ENCODE results near the gene MCOLN2.
A peak's percentile ranks its signal among the peaks of the same experiment; 100 is the strongest.

MCOLN2 gene

GRCh38 chr1:84890566-84890965 is 106.3 kb downstream of the MCOLN2 start:
- H3K4me3 ChIP-seq (ENCODE audit: low read length) = no peak overlapping the region
- H3K4me1 ChIP-seq (ENCODE audit: control insufficient read depth, insufficient read depth, low read length) = peaks cover 11% of the 10 kb centered on the region
- H3K36me3 ChIP-seq (ENCODE audit: control insufficient read depth, insufficient read depth, low read length, severe bottlenecking) = no peaks in the 10 kb centered on the region
- no peaks in the 10 kb centered on the region for H3K9me3 ChIP-seq (ENCODE audit: control insufficient read depth, low read length)
- DNase-seq (ENCODE audit: low read depth) = no peak
- H3K9ac ChIP-seq (ENCODE audit: low read length) = no peak overlapping the region
- H3K27me3 ChIP-seq (replicated peaks; ENCODE audit: control insufficient read depth, insufficient read depth, low read length) = peaks cover 26% of the 10 kb centered on the region

GRCh38 chr1:84889437-84889836 is 107.5 kb downstream of the MCOLN2 start:
- H3K36me3 ChIP-seq (ENCODE audit: control insufficient read depth, insufficient read depth, low read length, severe bottlenecking) = no peaks in the 10 kb centered on the region
- no peak for DNase-seq (ENCODE audit: low read depth)
- no peak overlapping the region for H3K9ac ChIP-seq (ENCODE audit: low read length)
- H3K9me3 ChIP-seq (ENCODE audit: control insufficient read depth, low read length) = no peaks in the 10 kb centered on the region
- H3K4me1 ChIP-seq (ENCODE audit: control insufficient read depth, insufficient read depth, low read length) = peaks cover 15% of the 10 kb centered on the region
- H3K27me3 ChIP-seq (replicated peaks; ENCODE audit: control insufficient read depth, insufficient read depth, low read length) = peaks cover 17% of the 10 kb centered on the region
- no peak overlapping the region for H3K4me3 ChIP-seq (ENCODE audit: low read length)

- Histone ChIP-seq H3K9me3 (ENCODE audit: control insufficient read depth, low read length) (no peaks in the 10 kb centered on the region), H3K4me3 (ENCODE audit: low read length) (no peak overlapping the region), H3K36me3 (ENCODE audit: control insufficient read depth, insufficient read depth, low read length, severe bottlenecking) (no peaks in the 10 kb centered on the region), H3K4me1 (ENCODE audit: control insufficient read depth, insufficient read depth, low read length) (peaks cover 15% of the 10 kb centered on the region), H3K9ac (ENCODE audit: low read length) (no peak overlapping the region), H3K27me3 (replicated peaks; ENCODE audit: control insufficient read depth, insufficient read depth, low read length) (peaks cover 11% of the 10 kb centered on the region)
- DNase-seq (ENCODE audit: low read depth) = no peak
Measured at GRCh38 chr1:84888753-84889152, 108.2 kb downstream of the MCOLN2 start.

DNA sequence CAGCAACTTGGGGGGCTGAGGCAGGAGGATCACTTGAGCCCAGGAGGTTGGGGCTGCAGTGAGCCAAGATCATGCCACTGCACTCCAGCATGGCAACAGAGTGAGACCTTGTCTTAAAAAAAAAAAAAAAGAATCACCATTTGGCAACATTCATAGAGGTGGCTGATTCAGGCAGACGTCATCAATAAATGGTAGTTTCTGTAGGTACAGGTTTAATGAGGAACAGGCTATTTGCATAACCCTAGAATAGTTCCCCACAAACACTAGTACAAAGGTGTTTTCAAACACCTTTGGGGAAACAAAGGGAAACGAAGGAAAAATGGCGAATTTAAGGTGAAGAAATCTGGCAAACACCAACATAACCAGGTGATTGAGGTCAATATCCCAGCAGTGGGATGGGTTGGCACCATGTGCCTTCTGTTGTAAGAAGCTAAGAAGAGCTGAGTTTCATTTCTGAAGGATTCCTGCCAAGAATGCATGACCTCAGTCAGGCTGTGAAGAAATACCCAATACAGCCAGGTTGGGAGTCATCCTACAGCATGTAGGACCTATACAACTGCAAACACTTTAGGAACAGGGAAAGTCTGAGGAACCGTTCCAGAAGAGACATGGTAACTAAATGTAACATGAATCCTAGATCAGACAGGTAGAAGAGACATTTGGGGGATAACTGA is 109.5 kb downstream of the MCOLN2 start:
- Histone ChIP-seq H3K4me3 (ENCODE audit: low read length) (no peak overlapping the region), H3K9me3 (ENCODE audit: control insufficient read depth, low read length) (no peaks in the 10 kb centered on the region), H3K27me3 (replicated peaks; ENCODE audit: control insufficient read depth, insufficient read depth, low read length) (peaks cover 4% of the 10 kb centered on the region)

GRCh38 chr1:84885469-84885868 is 111.4 kb downstream of the MCOLN2 start:
- H3K4me3 ChIP-seq (ENCODE audit: low read length) = no peak overlapping the region
- H3K9me3 ChIP-seq (ENCODE audit: control insufficient read depth, low read length) = no peaks in the 10 kb centered on the region
- H3K36me3 ChIP-seq (ENCODE audit: control insufficient read depth, insufficient read depth, low read length, severe bottlenecking) = no peaks in the 10 kb centered on the region
- DNase-seq (ENCODE audit: low read depth) = no peak
- no peaks in the 10 kb centered on the region for H3K27me3 ChIP-seq (replicated peaks; ENCODE audit: control insufficient read depth, insufficient read depth, low read length)
- peaks cover 10% of the 10 kb centered on the region for H3K4me1 ChIP-seq (ENCODE audit: control insufficient read depth, insufficient read depth, low read length)
- no peak overlapping the region for H3K9ac ChIP-seq (ENCODE audit: low read length)

More for the DNA sequence above, 109.5 kb downstream of the MCOLN2 start:
- DNase-seq (ENCODE audit: low read depth) = peak; percentile 63
- Histone ChIP-seq H3K9ac (ENCODE audit: low read length) (no peak overlapping the region), H3K36me3 (ENCODE audit: control insufficient read depth, insufficient read depth, low read length, severe bottlenecking) (no peaks in the 10 kb centered on the region), H3K4me1 (ENCODE audit: control insufficient read depth, insufficient read depth, low read length) (peaks cover 12% of the 10 kb centered on the region)

DNA sequence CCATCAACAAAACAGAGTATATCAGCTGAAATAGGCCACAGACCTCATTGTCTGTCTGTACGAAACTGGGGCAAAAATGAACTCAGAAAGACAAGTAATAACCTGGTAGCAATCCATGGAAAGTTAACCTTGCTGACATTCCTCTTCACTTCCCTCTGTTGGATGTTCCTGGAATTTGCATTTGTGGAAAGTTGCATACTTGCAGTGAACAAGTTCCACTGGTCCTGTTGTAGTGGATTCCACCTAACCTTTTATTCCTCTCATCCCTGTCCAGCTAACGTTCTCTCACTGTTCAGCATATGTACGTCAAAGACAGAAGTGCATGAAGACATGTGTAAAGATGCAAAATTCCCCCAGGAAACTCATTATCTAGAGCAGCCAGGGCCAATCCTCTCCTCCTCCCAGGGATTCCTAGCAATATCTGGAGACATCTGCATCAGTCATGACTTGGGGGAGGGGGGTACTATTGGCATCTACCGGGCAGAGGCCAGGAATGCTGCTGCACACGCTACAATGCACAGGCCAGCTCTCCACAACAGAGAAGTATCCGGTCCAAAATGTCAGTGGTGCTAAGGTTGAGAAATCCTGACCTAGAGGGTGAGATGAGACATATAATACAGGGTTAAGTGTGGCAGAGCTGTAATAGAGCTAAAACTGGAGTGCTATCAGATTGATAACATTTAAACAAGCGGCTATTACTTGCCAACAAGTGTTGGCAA is 112.1 kb downstream of the MCOLN2 start:
- Histone ChIP-seq H3K4me3 (ENCODE audit: low read length) (no peak overlapping the region), H3K36me3 (ENCODE audit: control insufficient read depth, insufficient read depth, low read length, severe bottlenecking) (no peaks in the 10 kb centered on the region), H3K9me3 (ENCODE audit: control insufficient read depth, low read length) (no peaks in the 10 kb centered on the region), H3K4me1 (ENCODE audit: control insufficient read depth, insufficient read depth, low read length) (peaks cover 10% of the 10 kb centered on the region), H3K27me3 (replicated peaks; ENCODE audit: control insufficient read depth, insufficient read depth, low read length) (no peaks in the 10 kb centered on the region), H3K9ac (ENCODE audit: low read length) (no peak overlapping the region)
- peak; percentile 39 for DNase-seq (ENCODE audit: low read depth)

GRCh38 chr1:84883286-84883685 is 113.6 kb downstream of the MCOLN2 start:
- H3K4me3 ChIP-seq (ENCODE audit: low read length) = no peak overlapping the region
- H3K9ac ChIP-seq (ENCODE audit: low read length) = no peak overlapping the region
- peak; percentile 52 for DNase-seq (ENCODE audit: low read depth)
- no peaks in the 10 kb centered on the region for H3K36me3 ChIP-seq (ENCODE audit: control insufficient read depth, insufficient read depth, low read length, severe bottlenecking)
- no peaks in the 10 kb centered on the region for H3K9me3 ChIP-seq (ENCODE audit: control insufficient read depth, low read length)
- peaks cover 4% of the 10 kb centered on the region for H3K4me1 ChIP-seq (ENCODE audit: control insufficient read depth, insufficient read depth, low read length)
- H3K27me3 ChIP-seq (replicated peaks; ENCODE audit: control insufficient read depth, insufficient read depth, low read length) = no peaks in the 10 kb centered on the region

DNA sequence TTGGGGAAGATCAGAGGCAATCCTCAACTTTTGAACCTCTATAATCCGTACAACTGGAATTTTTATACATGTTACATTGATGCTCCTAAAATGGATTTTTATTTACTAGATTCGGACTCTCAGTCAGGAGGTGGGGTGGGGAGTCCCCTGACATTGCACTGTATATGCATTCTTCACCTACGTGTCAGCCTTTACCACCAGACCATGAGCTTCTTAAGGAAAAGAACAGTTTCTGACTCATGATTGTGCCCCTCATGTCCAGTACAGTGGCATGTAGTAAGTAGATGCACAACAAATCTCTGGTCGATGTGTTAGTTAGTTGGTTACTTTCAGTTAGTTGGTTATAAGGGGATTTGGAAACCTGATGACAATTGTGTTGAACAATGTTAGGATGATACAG is 119.3 kb downstream of the MCOLN2 start:
- H3K9me3 ChIP-seq (ENCODE audit: control insufficient read depth, low read length) = no peaks in the 10 kb centered on the region
- H3K4me3 ChIP-seq (ENCODE audit: low read length) = no peak overlapping the region
- H3K4me1 ChIP-seq (ENCODE audit: control insufficient read depth, insufficient read depth, low read length) = no peaks in the 10 kb centered on the region
- no peaks in the 10 kb centered on the region for H3K36me3 ChIP-seq (ENCODE audit: control insufficient read depth, insufficient read depth, low read length, severe bottlenecking)
- peaks cover 8% of the 10 kb centered on the region for H3K27me3 ChIP-seq (replicated peaks; ENCODE audit: control insufficient read depth, insufficient read depth, low read length)
- H3K9ac ChIP-seq (ENCODE audit: low read length) = no peak overlapping the region
- peak; percentile 26 for DNase-seq (ENCODE audit: low read depth)

DNA sequence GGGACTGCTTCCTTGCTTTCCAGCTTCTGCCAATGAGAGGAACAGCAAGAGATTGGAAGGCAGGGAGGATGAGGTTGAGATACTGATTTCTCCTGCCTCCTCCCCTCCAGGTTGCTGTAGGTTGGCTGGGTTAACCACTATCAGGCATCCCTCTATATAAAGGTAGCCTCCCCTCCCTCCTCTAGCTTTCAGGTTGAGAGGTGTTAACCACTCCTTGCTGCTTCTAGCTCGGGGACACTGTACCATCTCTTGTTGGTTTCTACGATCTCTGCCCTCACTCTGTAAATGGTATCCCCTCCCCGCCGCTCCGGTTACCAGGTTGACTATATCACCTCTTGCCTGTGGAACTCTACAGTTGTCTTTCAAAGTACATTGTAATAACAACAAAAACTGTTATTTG is 120.6 kb downstream of the MCOLN2 start:
- no peak overlapping the region for H3K4me3 ChIP-seq (ENCODE audit: low read length)
- H3K9me3 ChIP-seq (ENCODE audit: control insufficient read depth, low read length) = no peaks in the 10 kb centered on the region
- H3K4me1 ChIP-seq (ENCODE audit: control insufficient read depth, insufficient read depth, low read length) = no peaks in the 10 kb centered on the region
- H3K36me3 ChIP-seq (ENCODE audit: control insufficient read depth, insufficient read depth, low read length, severe bottlenecking) = no peaks in the 10 kb centered on the region
- no peak for DNase-seq (ENCODE audit: low read depth)
- H3K9ac ChIP-seq (ENCODE audit: low read length) = no peak overlapping the region
- peaks cover 8% of the 10 kb centered on the region for H3K27me3 ChIP-seq (replicated peaks; ENCODE audit: control insufficient read depth, insufficient read depth, low read length)
